ENCODE data around the gene MEST.

DNA sequence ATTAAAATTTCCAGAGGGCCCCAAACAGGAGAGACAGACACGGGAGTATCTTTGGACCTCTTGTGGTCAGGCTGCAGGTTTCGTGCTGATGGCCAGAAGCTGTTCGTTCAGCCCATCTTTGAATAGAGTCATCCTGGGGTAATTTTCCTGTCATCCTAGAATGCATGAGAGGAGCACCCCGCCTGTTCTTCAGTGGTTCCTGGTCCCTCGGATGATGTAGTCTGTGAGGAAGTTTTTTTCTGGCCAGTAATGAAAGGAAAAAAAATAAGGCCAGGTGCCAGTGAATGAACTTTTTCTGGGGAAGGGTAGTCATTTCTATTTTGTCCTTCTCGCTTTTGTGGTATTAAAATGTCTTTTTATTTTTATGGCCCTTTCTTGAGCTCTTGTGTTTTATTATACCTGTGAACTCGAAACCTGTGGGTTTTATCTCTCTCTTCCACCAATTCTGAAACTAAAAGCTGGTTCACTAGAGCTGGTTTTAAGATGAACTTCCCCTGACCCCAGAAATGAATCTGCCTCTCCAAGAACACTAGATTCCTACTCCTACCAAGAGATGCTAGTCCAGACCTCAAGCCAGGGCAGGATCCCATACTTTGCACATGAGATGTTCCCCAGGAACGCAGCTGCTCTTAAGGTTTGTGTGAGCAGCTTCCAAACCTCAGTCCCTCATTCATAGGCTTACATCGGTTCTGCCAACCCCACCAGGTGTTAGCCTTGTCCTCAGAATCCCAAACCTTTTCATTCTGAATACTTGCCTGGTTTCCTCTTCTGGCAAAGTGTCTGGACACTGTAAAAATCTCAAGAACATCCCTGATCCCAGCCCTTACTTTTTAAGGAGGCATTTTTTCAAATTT lies 15.4 kb upstream of the MEST start:
- TF ChIP-seq CTCF (IDR thresholded peaks at IDR 0.05): no peak
- TF ChIP-seq POLR2A (IDR thresholded peaks at IDR 0.05): no peak
